ENCODE data around the gene LAMB1.

Gene LAMB1

GRCh38 chr7:107949443-107949935 lies 53.5 kb downstream of the LAMB1 start:
- peaks cover 18% of the 10 kb centered on the region for H3K36me3 ChIP-seq (ENCODE audit: control insufficient read depth, low read depth, low read length)
- no peak overlapping the region for H3K27ac ChIP-seq (ENCODE audit: low read length)

GRCh38 chr7:107948645-107949442 lies 54.1 kb downstream of the LAMB1 start:
- Histone ChIP-seq H3K27ac (ENCODE audit: low read length) (no peak overlapping the region), H3K36me3 (ENCODE audit: control insufficient read depth, low read depth, low read length) (peaks cover 15% of the 10 kb centered on the region), H3K27me3 (ENCODE audit: control insufficient read depth, insufficient read depth, low read length) (no peaks in the 10 kb centered on the region), H3K9ac (ENCODE audit: low read length) (no peak overlapping the region), H3K4me3 (ENCODE audit: low read length) (no peak overlapping the region), H3K4me1 (ENCODE audit: control insufficient read depth, low read depth, low read length) (peaks cover 11% of the 10 kb centered on the region), H3K9me3 (ENCODE audit: control insufficient read depth, low read depth, low read length) (no peaks in the 10 kb centered on the region)

More at GRCh38 chr7:107949443-107949935, 53.5 kb downstream of the LAMB1 start:
- Histone ChIP-seq H3K4me3 (ENCODE audit: low read length) (no peak overlapping the region), H3K9me3 (ENCODE audit: control insufficient read depth, low read depth, low read length) (no peaks in the 10 kb centered on the region), H3K27me3 (ENCODE audit: control insufficient read depth, insufficient read depth, low read length) (no peaks in the 10 kb centered on the region), H3K4me1 (ENCODE audit: control insufficient read depth, low read depth, low read length) (peaks cover 11% of the 10 kb centered on the region), H3K9ac (ENCODE audit: low read length) (no peak overlapping the region)

GRCh38 chr7:107946881-107947280 lies 56.1 kb downstream of the LAMB1 start:
- Histone ChIP-seq H3K27me3 (ENCODE audit: control insufficient read depth, insufficient read depth, low read length) (no peaks in the 10 kb centered on the region), H3K4me1 (ENCODE audit: control insufficient read depth, low read depth, low read length) (no peaks in the 10 kb centered on the region), H3K9ac (ENCODE audit: low read length) (no peak overlapping the region), H3K27ac (ENCODE audit: low read length) (no peak overlapping the region), H3K9me3 (ENCODE audit: control insufficient read depth, low read depth, low read length) (no peaks in the 10 kb centered on the region), H3K4me3 (ENCODE audit: low read length) (no peak overlapping the region), H3K36me3 (ENCODE audit: control insufficient read depth, low read depth, low read length) (peaks cover 23% of the 10 kb centered on the region)

- Histone ChIP-seq H3K9me3 (ENCODE audit: control insufficient read depth, low read depth, low read length) (no peaks in the 10 kb centered on the region), H3K4me1 (ENCODE audit: control insufficient read depth, low read depth, low read length) (no peaks in the 10 kb centered on the region), H3K36me3 (ENCODE audit: control insufficient read depth, low read depth, low read length) (peaks cover 23% of the 10 kb centered on the region), H3K27ac (ENCODE audit: low read length) (no peak overlapping the region), H3K4me3 (ENCODE audit: low read length) (no peak overlapping the region), H3K27me3 (ENCODE audit: control insufficient read depth, insufficient read depth, low read length) (no peaks in the 10 kb centered on the region), H3K9ac (ENCODE audit: low read length) (no peak overlapping the region)
These were observed 56.5 kb downstream of the LAMB1 start for GRCh38 chr7:107946451-107946850.

- H3K27me3 ChIP-seq (ENCODE audit: control insufficient read depth, insufficient read depth, low read length): no peaks in the 10 kb centered on the region
- no peak overlapping the region for H3K27ac ChIP-seq (ENCODE audit: low read length)
- H3K9ac ChIP-seq (ENCODE audit: low read length): no peak overlapping the region
- no peak overlapping the region for H3K4me3 ChIP-seq (ENCODE audit: low read length)
- no peaks in the 10 kb centered on the region for H3K9me3 ChIP-seq (ENCODE audit: control insufficient read depth, low read depth, low read length)
- no peaks in the 10 kb centered on the region for H3K4me1 ChIP-seq (ENCODE audit: control insufficient read depth, low read depth, low read length)
- peaks cover 20% of the 10 kb centered on the region for H3K36me3 ChIP-seq (ENCODE audit: control insufficient read depth, low read depth, low read length)
These were observed 57.6 kb downstream of the LAMB1 start for GRCh38 chr7:107945332-107945731.

- Histone ChIP-seq H3K9me3 (ENCODE audit: control insufficient read depth, low read depth, low read length) (no peaks in the 10 kb centered on the region), H3K4me1 (ENCODE audit: control insufficient read depth, low read depth, low read length) (no peaks in the 10 kb centered on the region), H3K27ac (ENCODE audit: low read length) (no peak overlapping the region), H3K9ac (ENCODE audit: low read length) (no peak overlapping the region), H3K27me3 (ENCODE audit: control insufficient read depth, insufficient read depth, low read length) (no peaks in the 10 kb centered on the region), H3K4me3 (ENCODE audit: low read length) (no peak overlapping the region), H3K36me3 (ENCODE audit: control insufficient read depth, low read depth, low read length) (peaks cover 27% of the 10 kb centered on the region)
These were observed 58.4 kb downstream of the LAMB1 start for GRCh38 chr7:107944411-107945169.

- no peaks in the 10 kb centered on the region for H3K9me3 ChIP-seq (ENCODE audit: control insufficient read depth, low read depth, low read length)
- no peak overlapping the region for H3K4me3 ChIP-seq (ENCODE audit: low read length)
- no peak overlapping the region for H3K9ac ChIP-seq (ENCODE audit: low read length)
- no peak overlapping the region for H3K27ac ChIP-seq (ENCODE audit: low read length)
- H3K27me3 ChIP-seq (ENCODE audit: control insufficient read depth, insufficient read depth, low read length): no peaks in the 10 kb centered on the region
- no peaks in the 10 kb centered on the region for H3K4me1 ChIP-seq (ENCODE audit: control insufficient read depth, low read depth, low read length)
- H3K36me3 ChIP-seq (ENCODE audit: control insufficient read depth, low read depth, low read length): peaks cover 24% of the 10 kb centered on the region
These were observed 59.9 kb downstream of the LAMB1 start for GRCh38 chr7:107943018-107943417.

- Histone ChIP-seq H3K9ac (ENCODE audit: low read length) (no peak overlapping the region), H3K4me3 (ENCODE audit: low read length) (no peak overlapping the region), H3K27me3 (ENCODE audit: control insufficient read depth, insufficient read depth, low read length) (no peaks in the 10 kb centered on the region), H3K36me3 (ENCODE audit: control insufficient read depth, low read depth, low read length) (peaks cover 24% of the 10 kb centered on the region), H3K9me3 (ENCODE audit: control insufficient read depth, low read depth, low read length) (no peaks in the 10 kb centered on the region), H3K4me1 (ENCODE audit: control insufficient read depth, low read depth, low read length) (peaks cover 19% of the 10 kb centered on the region), H3K27ac (ENCODE audit: low read length) (no peak overlapping the region)
These were observed 62.0 kb downstream of the LAMB1 start for GRCh38 chr7:107940951-107941350.

- no peak overlapping the region for H3K4me3 ChIP-seq (ENCODE audit: low read length)
- H3K27ac ChIP-seq (ENCODE audit: low read length): no peak overlapping the region
- no peak overlapping the region for H3K9ac ChIP-seq (ENCODE audit: low read length)
- H3K36me3 ChIP-seq (ENCODE audit: control insufficient read depth, low read depth, low read length): peaks cover 24% of the 10 kb centered on the region
- H3K9me3 ChIP-seq (ENCODE audit: control insufficient read depth, low read depth, low read length): no peaks in the 10 kb centered on the region
- no peaks in the 10 kb centered on the region for H3K27me3 ChIP-seq (ENCODE audit: control insufficient read depth, insufficient read depth, low read length)
- H3K4me1 ChIP-seq (ENCODE audit: control insufficient read depth, low read depth, low read length): peaks cover 30% of the 10 kb centered on the region
These were observed 63.1 kb downstream of the LAMB1 start for GRCh38 chr7:107939573-107940489.

GRCh38 chr7:107938456-107939250 lies 64.3 kb downstream of the LAMB1 start:
- H3K36me3 ChIP-seq (ENCODE audit: control insufficient read depth, low read depth, low read length): peaks cover 23% of the 10 kb centered on the region

More at GRCh38 chr7:107938456-107939250, 64.3 kb downstream of the LAMB1 start:
- Histone ChIP-seq H3K9ac (ENCODE audit: low read length) (no peak overlapping the region), H3K27ac (ENCODE audit: low read length) (no peak overlapping the region), H3K27me3 (ENCODE audit: control insufficient read depth, insufficient read depth, low read length) (no peaks in the 10 kb centered on the region), H3K4me3 (ENCODE audit: low read length) (no peak overlapping the region), H3K4me1 (ENCODE audit: control insufficient read depth, low read depth, low read length) (peaks cover 41% of the 10 kb centered on the region), H3K9me3 (ENCODE audit: control insufficient read depth, low read depth, low read length) (no peaks in the 10 kb centered on the region)
